HCT116 (cell line): ENCODE measurements around the gene PPIG.

Experiments used
- EZH2 ChIP-seq: fragments of 200-600 bp; sonication (generic); IDR thresholded peaks from 2 replicates; pipeline ENCODE4 v1.6.1; 2017; ENCODE audit warnings: antibody characterized with exemption, mixed run types
- JUND ChIP-seq: IDR thresholded peaks from 2 replicates; pipeline ENCODE4 v1.6.1; 2012
- POLR2AphosphoS5 ChIP-seq: IDR thresholded peaks from 2 replicates; pipeline ENCODE4 v1.6.1; 2011; ENCODE audit warnings: mild to moderate bottlenecking, low read depth, low read length, moderate library complexity
- TF ChIP-seq, protein P1 (sequence below), 3 experiments: fragments of 200-600 bp in 1 of 3; sonication (generic) in 1 of 3; IDR thresholded peaks in 2 of 3; conservative IDR thresholded peaks in 1 of 3; 2 replicates each; pipeline ENCODE4 v1.5.1; 2012 to 2017; ENCODE audit warnings: low read depth in 2 of 3, low read length in 2 of 3, antibody characterized with exemption in 1 of 3, borderline replicate concordance in 1 of 3, control low read depth in 1 of 3, mild to moderate bottlenecking in 1 of 3, mixed read lengths in 1 of 3, mixed run types in 1 of 3, moderate library complexity in 1 of 3; ENCODE audit not compliant: insufficient read depth in 1 of 3
- TF ChIP-seq, protein P2 (sequence below): IDR thresholded peaks from 2 replicates; pipeline ENCODE4 v1.6.1; 2012

DNA sequence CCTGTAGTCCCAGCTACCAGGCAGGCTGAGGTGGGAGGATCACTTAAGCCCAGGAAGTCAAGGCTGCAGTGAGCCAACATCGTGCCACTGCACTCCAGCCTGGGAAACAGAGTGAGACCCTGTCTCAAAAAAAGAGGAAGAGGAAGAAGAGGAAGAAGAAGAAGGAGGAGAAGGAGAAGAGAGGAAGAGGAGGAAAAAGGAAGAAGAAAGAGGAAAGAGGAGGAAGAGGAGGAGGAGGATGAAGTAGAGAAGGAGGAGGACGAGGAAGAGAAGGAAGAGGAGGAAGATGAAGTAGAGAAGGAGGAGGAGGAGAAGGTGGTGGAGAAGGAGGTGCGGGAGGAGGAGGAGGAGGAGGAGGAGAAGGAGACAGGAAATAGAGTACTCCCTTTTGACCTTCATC lies 72.0 kb downstream of the PPIG start:
- no peak for TF ChIP-seq EZH2
- TF ChIP-seq, protein P1, sequence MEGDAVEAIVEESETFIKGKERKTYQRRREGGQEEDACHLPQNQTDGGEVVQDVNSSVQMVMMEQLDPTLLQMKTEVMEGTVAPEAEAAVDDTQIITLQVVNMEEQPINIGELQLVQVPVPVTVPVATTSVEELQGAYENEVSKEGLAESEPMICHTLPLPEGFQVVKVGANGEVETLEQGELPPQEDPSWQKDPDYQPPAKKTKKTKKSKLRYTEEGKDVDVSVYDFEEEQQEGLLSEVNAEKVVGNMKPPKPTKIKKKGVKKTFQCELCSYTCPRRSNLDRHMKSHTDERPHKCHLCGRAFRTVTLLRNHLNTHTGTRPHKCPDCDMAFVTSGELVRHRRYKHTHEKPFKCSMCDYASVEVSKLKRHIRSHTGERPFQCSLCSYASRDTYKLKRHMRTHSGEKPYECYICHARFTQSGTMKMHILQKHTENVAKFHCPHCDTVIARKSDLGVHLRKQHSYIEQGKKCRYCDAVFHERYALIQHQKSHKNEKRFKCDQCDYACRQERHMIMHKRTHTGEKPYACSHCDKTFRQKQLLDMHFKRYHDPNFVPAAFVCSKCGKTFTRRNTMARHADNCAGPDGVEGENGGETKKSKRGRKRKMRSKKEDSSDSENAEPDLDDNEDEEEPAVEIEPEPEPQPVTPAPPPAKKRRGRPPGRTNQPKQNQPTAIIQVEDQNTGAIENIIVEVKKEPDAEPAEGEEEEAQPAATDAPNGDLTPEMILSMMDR (IDR thresholded peaks at IDR 0.05 in 2 of 3, conservative IDR thresholded peaks at IDR 0.05 in 1 of 3; ENCODE audit: borderline replicate concordance in 1 of 3, insufficient read depth in 1 of 3, low read depth in 2 of 3, low read length in 2 of 3), result no peak
- no peak for TF ChIP-seq JUND
- TF ChIP-seq, protein P2, sequence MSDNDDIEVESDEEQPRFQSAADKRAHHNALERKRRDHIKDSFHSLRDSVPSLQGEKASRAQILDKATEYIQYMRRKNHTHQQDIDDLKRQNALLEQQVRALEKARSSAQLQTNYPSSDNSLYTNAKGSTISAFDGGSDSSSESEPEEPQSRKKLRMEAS, result no peak
- no peak for TF ChIP-seq POLR2AphosphoS5
